GM19239 (cell line): ENCODE measurements around the gene CUBN.

ENCODE experiments used
- DNase-seq: peaks from one replicate; pipeline ENCODE4 v3.0.0; 2011; ENCODE audit warnings: low spot score; ENCODE audit not compliant: insufficient read length
- FAIRE-seq: peaks from 2 replicates; lab custom pipeline; 2011; peaks lifted over from hg19 to GRCh38; lab: Jason Lieb, UNC

The CUBN gene

GRCh38 chr10:17001297-17001744, 128.3 kb downstream of the CUBN start:
- FAIRE-seq, result no peak
- no peak for DNase-seq

- DNase-seq (no peak), FAIRE-seq (no peak)
Observed at GRCh38 chr10:16999665-17000451, 129.8 kb downstream of the CUBN start.

- FAIRE-seq, result no peak
Observed at GRCh38 chr10:16996530-16996964, 133.1 kb downstream of the CUBN start.

GRCh38 chr10:16995867-16996529, 133.6 kb downstream of the CUBN start:
- no peak for FAIRE-seq
- no peak for DNase-seq

More at GRCh38 chr10:16996530-16996964, 133.1 kb downstream of the CUBN start:
- no peak for DNase-seq

GRCh38 chr10:16993186-16993585, 136.4 kb downstream of the CUBN start:
- FAIRE-seq, result no peak
- DNase-seq, result no peak

GRCh38 chr10:16992611-16993119, 136.9 kb downstream of the CUBN start:
- no peak for DNase-seq
- no peak for FAIRE-seq

GRCh38 chr10:16991011-16991410, 138.6 kb downstream of the CUBN start:
- no peak for DNase-seq
- no peak for FAIRE-seq

- FAIRE-seq (no peak), DNase-seq (no peak)
Observed at GRCh38 chr10:16989826-16990293, 139.8 kb downstream of the CUBN start.

- no peak for DNase-seq
- FAIRE-seq, result no peak
Observed at GRCh38 chr10:16988900-16989299, 140.7 kb downstream of the CUBN start.

GRCh38 chr10:16987976-16988610, 141.5 kb downstream of the CUBN start:
- DNase-seq (no peak), FAIRE-seq (no peak)

- no peak for DNase-seq
- no peak for FAIRE-seq
Observed at GRCh38 chr10:16987206-16987621, 142.4 kb downstream of the CUBN start.

- FAIRE-seq, result no peak
Observed at GRCh38 chr10:16986406-16987205, 143.0 kb downstream of the CUBN start.

GRCh38 chr10:16986082-16986405, 143.6 kb downstream of the CUBN start:
- no peak for FAIRE-seq

More at GRCh38 chr10:16986406-16987205, 143.0 kb downstream of the CUBN start:
- DNase-seq, result no peak

GRCh38 chr10:16984242-16984641, 145.4 kb downstream of the CUBN start:
- no peak for DNase-seq
- no peak for FAIRE-seq

More at GRCh38 chr10:16986082-16986405, 143.6 kb downstream of the CUBN start:
- DNase-seq, result no peak

GRCh38 chr10:16976803-16977202, 152.8 kb downstream of the CUBN start:
- no peak for DNase-seq
- FAIRE-seq, result no peak

GRCh38 chr10:16975188-16975587, 154.4 kb downstream of the CUBN start:
- DNase-seq (no peak), FAIRE-seq (no peak)

GRCh38 chr10:16968416-16969041, 161.1 kb downstream of the CUBN start:
- FAIRE-seq (no peak), DNase-seq (no peak)

GRCh38 chr10:16967866-16968415, 161.7 kb downstream of the CUBN start:
- no peak for DNase-seq
- no peak for FAIRE-seq
